Neural crest cell (in vitro differentiated cells): ENCODE measurements around the gene STAT6. TPM values are rescaled to one million over a fixed set of nuclear protein-coding genes. Genes with fewer than 3 reads are reported as not detected.
A peak's percentile ranks its signal among the peaks of the same experiment; 100 is the strongest.

ENCODE experiments used
- DNase-seq: peaks from one replicate; pipeline ENCODE4 v3.0.0; 2021; ENCODE audit warnings: low read depth, mixed read lengths, low spot score
- H3K27ac Mint-ChIP-seq: one replicate; pipeline ENCODE4 v1.8.0; 2021; ENCODE audit warnings: mild to moderate bottlenecking, mixed read lengths; ENCODE audit not compliant: unreplicated experiment
- H3K27me3 Mint-ChIP-seq: 2 replicates; pipeline ENCODE4 v1.8.0; 2021; ENCODE audit warnings: low read depth, mild to moderate bottlenecking, mixed read lengths
- H3K36me3 Mint-ChIP-seq: 2 replicates; pipeline ENCODE4 v1.8.0; 2021; ENCODE audit warnings: low read depth, mild to moderate bottlenecking, mixed read lengths
- H3K4me1 Mint-ChIP-seq: 2 replicates; pipeline ENCODE4 v1.8.0; 2021; ENCODE audit warnings: mixed read lengths
- H3K4me3 Mint-ChIP-seq: one replicate; pipeline ENCODE4 v1.8.0; 2021; ENCODE audit warnings: mild to moderate bottlenecking, mixed read lengths
- H3K9me3 Mint-ChIP-seq: 2 replicates; pipeline ENCODE4 v1.8.0; 2021; ENCODE audit warnings: mixed read lengths
- total RNA-seq: library from RNA; stranded (reverse); gene quantifications from 2 replicates; pipeline ENCODE4 v1.2.1, GENCODE V29; 2021
- TF ChIP-seq, protein P1 (sequence below): fragments of 200-600 bp; sonication (generic); conservative IDR thresholded peaks from 2 replicates; pipeline ENCODE4 v1.5.0; 2021; ENCODE audit warnings: antibody characterized with exemption, mild to moderate bottlenecking

STAT6 gene
- total RNA-seq, 1 donor from 2014 or later: 40.2 TPM

GRCh38 chr12:57110104-57111030, 795 bp downstream of the STAT6 start:
- TF ChIP-seq, protein P1, sequence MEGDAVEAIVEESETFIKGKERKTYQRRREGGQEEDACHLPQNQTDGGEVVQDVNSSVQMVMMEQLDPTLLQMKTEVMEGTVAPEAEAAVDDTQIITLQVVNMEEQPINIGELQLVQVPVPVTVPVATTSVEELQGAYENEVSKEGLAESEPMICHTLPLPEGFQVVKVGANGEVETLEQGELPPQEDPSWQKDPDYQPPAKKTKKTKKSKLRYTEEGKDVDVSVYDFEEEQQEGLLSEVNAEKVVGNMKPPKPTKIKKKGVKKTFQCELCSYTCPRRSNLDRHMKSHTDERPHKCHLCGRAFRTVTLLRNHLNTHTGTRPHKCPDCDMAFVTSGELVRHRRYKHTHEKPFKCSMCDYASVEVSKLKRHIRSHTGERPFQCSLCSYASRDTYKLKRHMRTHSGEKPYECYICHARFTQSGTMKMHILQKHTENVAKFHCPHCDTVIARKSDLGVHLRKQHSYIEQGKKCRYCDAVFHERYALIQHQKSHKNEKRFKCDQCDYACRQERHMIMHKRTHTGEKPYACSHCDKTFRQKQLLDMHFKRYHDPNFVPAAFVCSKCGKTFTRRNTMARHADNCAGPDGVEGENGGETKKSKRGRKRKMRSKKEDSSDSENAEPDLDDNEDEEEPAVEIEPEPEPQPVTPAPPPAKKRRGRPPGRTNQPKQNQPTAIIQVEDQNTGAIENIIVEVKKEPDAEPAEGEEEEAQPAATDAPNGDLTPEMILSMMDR: peak; percentile 29
- Mint-ChIP-seq H3K27ac (peak overlapping the region; percentile 97), H3K9me3 (no peaks in the 10 kb centered on the region), H3K36me3 (no peaks in the 10 kb centered on the region), H3K4me3 (peak overlapping the region; percentile 86), H3K27me3 (no peaks in the 10 kb centered on the region), H3K4me1 (peaks cover 47% of the 10 kb centered on the region)
- DNase-seq: peak; percentile 67

- peak overlapping the region; percentile 97 for H3K27ac Mint-ChIP-seq
- no peaks in the 10 kb centered on the region for H3K36me3 Mint-ChIP-seq
- H3K27me3 Mint-ChIP-seq: no peaks in the 10 kb centered on the region
- TF ChIP-seq, protein P1: no peak
- DNase-seq: no peak
- H3K4me1 Mint-ChIP-seq: peaks cover 47% of the 10 kb centered on the region
- peak overlapping the region; percentile 86 for H3K4me3 Mint-ChIP-seq
- H3K9me3 Mint-ChIP-seq: no peaks in the 10 kb centered on the region
These were observed 1.7 kb downstream of the STAT6 start for GRCh38 chr12:57109207-57110103.

DNA sequence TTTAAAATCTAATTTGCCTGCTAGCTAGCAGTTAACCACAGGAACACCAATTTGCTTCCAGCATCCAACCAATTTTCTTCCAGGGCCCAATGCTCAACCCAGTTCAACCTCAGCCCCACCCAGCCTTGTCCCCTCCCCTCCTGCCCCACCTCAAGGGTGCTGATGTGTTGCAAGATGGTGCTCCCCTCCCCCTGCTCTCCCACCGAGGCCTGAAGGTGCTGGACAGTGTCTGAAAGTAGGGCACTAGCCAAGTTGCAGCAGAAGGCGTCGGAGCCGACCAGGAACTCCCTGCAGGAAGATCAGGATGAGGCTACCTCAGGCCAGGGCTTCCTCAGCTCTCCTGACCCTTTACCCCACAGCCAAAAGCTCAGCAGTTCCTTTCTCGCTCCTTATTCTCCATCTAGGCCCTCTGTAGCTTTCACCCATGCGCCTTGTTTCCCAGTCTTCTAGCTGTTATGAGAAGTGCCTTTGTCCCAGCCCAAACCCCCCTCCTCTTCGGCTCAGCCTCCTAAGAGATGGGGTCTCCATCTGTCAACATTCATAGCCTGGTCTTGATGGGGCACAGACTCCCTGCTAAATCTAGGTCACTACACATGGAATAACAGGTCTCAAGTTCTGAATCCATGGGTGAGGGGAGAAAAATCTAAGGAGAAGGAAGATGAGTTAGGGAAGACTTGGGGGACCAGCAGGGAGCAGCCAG, 3.6 kb downstream of the STAT6 start:
- peak overlapping the region; percentile 64 for H3K27ac Mint-ChIP-seq
- H3K9me3 Mint-ChIP-seq: no peaks in the 10 kb centered on the region
- H3K4me1 Mint-ChIP-seq: peaks cover 46% of the 10 kb centered on the region
- no peaks in the 10 kb centered on the region for H3K27me3 Mint-ChIP-seq
- no peak for DNase-seq
- H3K36me3 Mint-ChIP-seq: no peaks in the 10 kb centered on the region
- TF ChIP-seq, protein P1: no peak
- peak overlapping the region; percentile 50 for H3K4me3 Mint-ChIP-seq

DNA sequence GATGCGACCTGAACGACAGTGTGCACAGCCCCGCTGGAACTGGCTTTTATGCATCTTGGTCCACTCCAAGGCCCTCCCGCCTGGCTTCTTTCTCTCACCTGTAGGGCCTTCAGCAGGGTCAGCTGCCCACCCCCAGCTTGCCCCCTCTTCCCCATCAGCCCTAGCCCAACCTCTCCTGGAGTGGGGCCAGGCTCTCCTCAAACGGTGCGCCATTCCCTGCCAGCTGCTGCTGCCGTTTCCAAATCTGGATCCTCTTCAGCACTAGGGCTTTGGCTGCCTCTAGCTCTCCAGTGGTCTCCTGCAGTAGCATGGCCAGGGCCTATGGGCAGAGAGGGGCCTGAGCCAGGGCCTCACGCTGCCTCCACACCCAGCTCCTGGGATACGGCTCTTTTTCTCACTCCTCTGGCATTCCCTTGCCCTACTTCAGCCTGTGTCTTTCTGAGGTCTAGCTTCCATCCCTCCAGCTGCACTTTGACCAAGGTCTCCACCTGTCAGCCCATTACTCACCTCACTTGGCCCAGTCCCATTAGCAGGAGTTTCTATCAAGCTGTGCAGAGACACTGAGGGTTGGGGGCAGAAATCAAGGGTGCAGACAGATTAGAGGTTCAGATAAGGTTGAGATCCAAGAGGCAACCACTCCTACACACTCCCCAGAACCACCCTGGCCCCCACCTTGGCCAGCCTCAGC, 5.0 kb downstream of the STAT6 start:
- no peak overlapping the region for H3K4me3 Mint-ChIP-seq
- H3K36me3 Mint-ChIP-seq: no peaks in the 10 kb centered on the region
- no peaks in the 10 kb centered on the region for H3K27me3 Mint-ChIP-seq
- no peaks in the 10 kb centered on the region for H3K9me3 Mint-ChIP-seq
- no peak overlapping the region for H3K27ac Mint-ChIP-seq
- no peak for DNase-seq
- peaks cover 39% of the 10 kb centered on the region for H3K4me1 Mint-ChIP-seq
- TF ChIP-seq, protein P1: no peak
